Measurements from ENCODE around the gene FMR1. TPM values are rescaled to one million over a fixed set of nuclear protein-coding genes. Genes with fewer than 3 reads are reported as not detected.

Gene FMR1
- polyA plus RNA-seq, 1 experiment = 22.4 TPM

GRCh38 chrX:147884958-147885357 lies 26.8 kb upstream of the FMR1 start:
- POLR2A ChIA-PET = no interaction called here
- TF ChIP-seq CTCF (IDR thresholded peaks at IDR 0.05; ENCODE audit: low read depth, low read length) = no peak
- CTCF ChIA-PET = no interaction called here

GRCh38 chrX:147890756-147891155 lies 21.0 kb upstream of the FMR1 start:
- Histone ChIP-seq H3K4me3 (ENCODE audit: low read depth, low read length) (no peak overlapping the region), H3K27ac (ENCODE audit: low read depth, low read length) (no peak overlapping the region), H3K9me3 (ENCODE audit: control insufficient read depth, insufficient read depth, low read length) (no peaks in the 10 kb centered on the region), H3K27me3 (ENCODE audit: control insufficient read depth, insufficient read depth, low read length) (no peaks in the 10 kb centered on the region)
- TF ChIP-seq CTCF (IDR thresholded peaks at IDR 0.05; ENCODE audit: low read depth, low read length) = no peak
- POLR2A ChIA-PET = no interaction called here
- DNase-seq (ENCODE audit: low read depth, low spot score) = no peak
- CTCF ChIA-PET = no interaction called here

More at GRCh38 chrX:147884958-147885357, 26.8 kb upstream of the FMR1 start:
- H3K27me3 ChIP-seq (ENCODE audit: control insufficient read depth, insufficient read depth, low read length) = no peaks in the 10 kb centered on the region
- no peaks in the 10 kb centered on the region for H3K9me3 ChIP-seq (ENCODE audit: control insufficient read depth, insufficient read depth, low read length)
- no peak for DNase-seq (ENCODE audit: low read depth, low spot score)
- H3K27ac ChIP-seq (ENCODE audit: low read depth, low read length) = no peak overlapping the region
- H3K4me3 ChIP-seq (ENCODE audit: low read depth, low read length) = no peak overlapping the region

- ChIA-PET CTCF (no interaction called here), POLR2A (no interaction called here)
- Histone ChIP-seq H3K9me3 (ENCODE audit: control insufficient read depth, insufficient read depth, low read length) (no peaks in the 10 kb centered on the region; the same call in 1 of the 2 replicates), H3K4me3 (ENCODE audit: low read depth, low read length) (no peak overlapping the region), H3K27me3 (ENCODE audit: control insufficient read depth, insufficient read depth, low read length) (no peaks in the 10 kb centered on the region), H3K27ac (ENCODE audit: low read depth, low read length) (no peak overlapping the region)
- DNase-seq (ENCODE audit: low read depth, low spot score) = no peak
- TF ChIP-seq CTCF (IDR thresholded peaks at IDR 0.05; ENCODE audit: low read depth, low read length) = no peak
Observed at GRCh38 chrX:147891896-147892295, 19.8 kb upstream of the FMR1 start.

GRCh38 chrX:147893741-147894140 lies 18.0 kb upstream of the FMR1 start:
- Histone ChIP-seq H3K9me3 (ENCODE audit: control insufficient read depth, insufficient read depth, low read length) (peaks cover 2% of the 10 kb centered on the region; the same call in 1 of the 2 replicates), H3K27ac (ENCODE audit: low read depth, low read length) (no peak overlapping the region), H3K27me3 (ENCODE audit: control insufficient read depth, insufficient read depth, low read length) (no peaks in the 10 kb centered on the region), H3K4me3 (ENCODE audit: low read depth, low read length) (no peak overlapping the region)
- TF ChIP-seq CTCF (IDR thresholded peaks at IDR 0.05; ENCODE audit: low read depth, low read length) = no peak
- ChIA-PET POLR2A (no interaction called here), CTCF (no interaction called here)
- DNase-seq (ENCODE audit: low read depth, low spot score) = no peak

GRCh38 chrX:147894366-147894963 lies 17.3 kb upstream of the FMR1 start:
- Histone ChIP-seq H3K27me3 (ENCODE audit: control insufficient read depth, insufficient read depth, low read length) (no peaks in the 10 kb centered on the region), H3K4me3 (ENCODE audit: low read depth, low read length) (no peak overlapping the region), H3K27ac (ENCODE audit: low read depth, low read length) (no peak overlapping the region), H3K9me3 (ENCODE audit: control insufficient read depth, insufficient read depth, low read length) (peaks cover 2% of the 10 kb centered on the region; the same call in 1 of the 2 replicates)
- ChIA-PET POLR2A (no interaction called here), CTCF (interaction anchor here (0.5 kb wide), 1 partner anchor 1068 kb away, joined by 3 read pairs; no protein-coding TSS in a partner anchor)
- no peak for TF ChIP-seq CTCF (IDR thresholded peaks at IDR 0.05; ENCODE audit: low read depth, low read length)
- no peak for DNase-seq (ENCODE audit: low read depth, low spot score)

Measured in AG04450 (cell line).